Cerebellar nuclear complex (tissue), 1 donor: ENCODE results near the gene LRFN3.
"Not testable (repeated sequence)": the region's sequence is repeated elsewhere in the genome, so short reads cannot be mapped to it uniquely, and the experiment has no call there.

Source experiments
- DNase-seq, 2 experiments: peaks; one replicate each; lab custom pipeline; 2025; lab: John Stamatoyannopoulos, UW

Gene LRFN3

GRCh38 chr19:35905178-35905727 lies 30.9 kb upstream of the LRFN3 start:
- DNase-seq = no peak

DNA sequence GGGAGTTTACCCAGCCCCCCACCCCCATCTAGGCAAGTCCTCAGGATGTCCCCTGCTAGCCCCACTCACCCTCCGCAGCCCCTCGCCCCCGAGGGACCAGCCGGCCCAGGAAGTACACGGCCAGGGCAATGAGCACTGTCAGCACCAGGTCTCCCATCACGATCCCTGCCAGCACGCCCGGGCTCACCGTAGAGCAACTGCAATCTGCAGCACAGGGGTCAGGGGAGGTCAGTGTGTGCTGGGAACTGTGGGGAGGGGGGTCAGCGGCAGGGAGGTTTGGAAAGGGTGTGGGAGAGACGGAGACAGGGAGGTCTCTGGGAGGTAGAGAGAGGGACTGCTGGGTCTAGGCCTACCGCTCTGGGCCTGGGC lies 28.8 kb upstream of the LRFN3 start:
- DNase-seq = no peak

DNA sequence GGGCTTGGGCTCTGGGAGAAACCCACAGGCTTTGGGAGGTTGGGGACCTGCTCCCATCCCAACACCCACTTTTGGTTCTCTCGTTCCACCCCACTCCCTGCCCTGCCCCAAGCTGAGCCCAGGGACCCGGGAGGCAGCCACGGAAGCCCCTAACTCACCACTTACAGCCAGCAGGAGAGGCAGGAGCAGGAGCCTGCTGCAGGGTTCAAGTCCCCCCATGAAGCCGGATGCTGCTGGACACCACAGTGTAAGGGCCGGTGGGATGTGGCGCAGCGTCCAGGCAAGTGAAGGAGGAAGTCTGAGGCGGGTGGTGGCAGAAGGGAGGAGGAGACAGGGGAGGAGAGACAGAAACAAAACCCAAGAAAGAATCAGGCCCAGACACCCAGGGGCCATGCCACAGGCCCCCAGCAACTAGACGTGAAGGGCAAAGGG lies 28.1 kb upstream of the LRFN3 start, which contains the start of gene TYROBP:
TYROBP (minus strand) TSS at position 286 of the 432 bp plus-strand sequence; CDS start at position 219, 67 bp downstream.
- no peak for DNase-seq

DNA sequence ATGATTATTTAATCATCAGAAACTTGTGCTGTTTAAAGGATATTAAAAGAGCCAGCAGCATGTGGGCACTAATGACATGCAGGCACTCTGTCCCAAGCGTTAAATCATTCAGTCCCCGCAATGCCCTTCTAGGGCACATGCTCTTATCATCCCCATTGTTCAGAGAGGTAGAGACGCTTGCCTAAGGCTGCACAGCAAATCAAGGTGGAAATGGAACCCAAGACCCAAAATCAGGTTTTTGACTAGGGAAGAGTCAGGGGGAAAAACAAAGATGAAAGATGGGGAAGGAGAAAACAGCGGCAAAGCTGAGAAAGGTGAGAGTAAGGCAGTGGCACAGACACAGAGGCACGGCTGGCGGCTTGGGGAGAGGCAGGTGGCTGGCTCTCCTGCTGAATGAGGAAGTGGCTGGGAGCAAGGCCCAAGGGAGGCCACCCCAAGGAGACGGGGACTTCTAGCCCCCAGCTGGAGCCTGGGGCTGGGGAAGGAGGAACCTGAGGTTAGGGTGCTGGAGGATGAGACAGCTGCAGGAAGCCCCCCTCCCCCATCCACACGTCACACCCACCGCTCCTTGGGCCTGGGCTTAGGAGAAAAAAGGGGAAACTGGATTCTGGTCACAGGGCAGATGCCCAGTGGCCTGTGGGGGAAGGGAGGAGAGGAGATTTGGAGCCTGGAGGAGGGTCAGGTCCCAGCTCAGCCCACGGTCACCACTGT lies 27.0 kb upstream of the LRFN3 start:
- no peak for DNase-seq

DNA sequence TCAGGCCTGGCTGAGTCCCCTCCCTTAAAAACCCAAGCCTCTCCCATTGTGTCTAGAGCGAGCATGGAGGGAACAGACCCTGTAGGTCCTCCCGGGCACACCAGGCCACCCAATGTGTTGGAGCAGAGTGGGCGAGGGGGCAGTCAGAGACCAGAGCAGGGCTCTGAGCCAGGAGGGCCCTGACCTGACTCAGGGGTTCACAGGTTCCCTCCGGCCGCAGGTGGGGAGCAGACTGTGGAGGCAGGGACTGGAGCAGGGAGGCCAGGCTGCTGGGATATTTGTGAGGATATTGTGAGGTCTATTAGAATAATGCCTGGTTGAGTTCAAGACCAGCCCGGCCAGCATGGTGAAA lies 26.5 kb upstream of the LRFN3 start:
- DNase-seq = no peak

DNA sequence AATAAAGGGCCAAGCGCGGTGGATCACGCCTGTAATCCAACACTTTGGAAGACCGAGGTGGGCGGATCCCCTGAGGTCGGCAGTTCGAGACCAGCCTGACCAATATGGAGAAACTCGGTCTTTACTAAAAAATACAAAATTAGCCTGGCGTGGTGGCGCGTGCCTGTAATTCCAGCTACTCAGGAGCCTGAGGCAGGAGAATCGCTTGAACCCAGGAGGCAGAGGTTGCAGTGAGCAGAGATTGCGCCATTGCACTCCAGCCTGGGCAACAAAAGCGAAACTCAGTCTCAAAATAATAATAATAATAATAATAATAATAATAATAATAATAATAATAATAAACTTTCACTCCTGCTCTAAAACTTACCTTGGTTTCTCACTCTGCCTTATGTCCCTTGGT lies 25.8 kb upstream of the LRFN3 start:
- DNase-seq = not testable (repeated sequence)

- no peak for DNase-seq
Observed at GRCh38 chr19:35911173-35911572, 25.0 kb upstream of the LRFN3 start.

DNA sequence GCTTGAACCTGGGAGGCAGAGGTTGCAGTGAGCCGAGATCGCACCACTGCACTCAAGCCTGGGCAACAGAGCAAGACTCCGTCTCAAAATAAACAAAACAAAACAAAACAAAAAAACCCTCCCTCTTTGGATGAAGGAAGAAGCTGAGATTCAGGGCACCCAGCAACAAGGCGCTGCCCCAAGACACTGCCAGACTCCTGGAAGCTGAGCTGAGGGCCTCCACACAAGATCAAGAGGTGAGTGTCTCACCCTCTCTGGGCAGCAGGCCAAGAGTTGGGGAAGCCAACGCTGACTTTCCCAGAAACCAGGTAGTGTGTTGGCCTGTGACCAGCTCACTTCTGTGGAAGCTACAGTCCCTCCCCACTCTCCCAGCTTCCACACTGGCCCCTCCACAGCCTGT lies 24.4 kb upstream of the LRFN3 start:
- no peak for DNase-seq

GRCh38 chr19:35913589-35913988 lies 22.6 kb upstream of the LRFN3 start:
- no peak for DNase-seq

DNA sequence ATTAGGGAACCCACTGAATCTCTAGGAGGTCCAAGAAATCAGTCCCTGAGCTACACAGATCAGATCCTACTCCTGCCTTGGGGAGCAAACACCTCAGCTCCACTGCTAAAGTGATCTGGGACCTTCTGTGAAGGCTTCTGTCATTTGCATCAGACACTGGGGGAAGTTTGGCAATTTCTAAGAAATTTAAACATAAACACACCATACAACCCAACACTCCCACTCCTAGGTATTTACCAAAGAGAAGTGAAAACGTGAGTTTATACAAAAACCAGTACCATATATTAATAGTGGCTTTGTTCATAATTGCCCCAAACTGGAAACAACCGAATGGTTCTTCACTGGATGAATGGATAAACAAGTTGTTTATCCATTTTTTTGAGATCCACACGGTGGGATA lies 20.7 kb upstream of the LRFN3 start:
- DNase-seq = no peak

- DNase-seq = no peak
Observed at GRCh38 chr19:35919306-35919705, 16.9 kb upstream of the LRFN3 start.

- DNase-seq = no peak
Observed at GRCh38 chr19:35921012-35921411, 15.2 kb upstream of the LRFN3 start.

DNA sequence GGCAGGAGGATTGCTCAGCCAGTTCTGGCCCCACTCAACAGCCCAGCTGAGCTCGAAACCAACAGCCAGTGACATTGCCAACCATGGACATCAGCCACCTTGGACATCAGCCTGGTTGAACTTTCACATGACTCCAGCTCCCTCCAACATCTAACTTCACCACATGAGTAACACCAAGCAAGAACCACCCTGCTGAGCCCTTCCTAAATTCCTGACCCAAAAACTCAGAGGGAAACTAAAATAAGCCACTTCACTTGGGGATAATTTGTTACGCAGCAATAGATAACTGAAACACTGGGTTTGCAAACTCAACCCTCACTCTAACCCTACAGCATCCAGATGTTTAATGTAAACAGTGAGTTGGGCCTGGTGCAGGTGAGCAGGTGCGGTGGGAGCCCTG lies 10.7 kb upstream of the LRFN3 start:
- DNase-seq = no peak

- no peak for DNase-seq
Observed at GRCh38 chr19:35928507-35928906, 7.7 kb upstream of the LRFN3 start.

DNA sequence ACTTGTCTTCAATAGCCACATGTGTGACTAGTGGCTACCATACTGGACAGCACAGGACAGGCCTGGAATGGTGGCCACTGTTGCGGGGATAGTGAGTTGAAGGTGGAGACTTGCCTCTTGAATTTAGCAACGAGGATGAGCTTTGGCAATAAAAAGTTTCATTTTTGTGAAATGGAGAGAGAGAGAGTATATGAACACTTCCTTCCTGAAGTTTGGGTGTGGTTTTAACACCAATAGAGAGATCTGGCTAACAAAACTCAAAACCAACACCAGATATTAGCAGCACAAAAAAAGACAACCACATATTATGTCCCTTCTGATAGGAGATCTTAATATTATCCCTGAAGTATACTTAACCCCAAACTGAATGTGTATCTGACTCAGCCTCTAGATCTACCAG lies 6.3 kb upstream of the LRFN3 start:
- DNase-seq = no peak

DNA sequence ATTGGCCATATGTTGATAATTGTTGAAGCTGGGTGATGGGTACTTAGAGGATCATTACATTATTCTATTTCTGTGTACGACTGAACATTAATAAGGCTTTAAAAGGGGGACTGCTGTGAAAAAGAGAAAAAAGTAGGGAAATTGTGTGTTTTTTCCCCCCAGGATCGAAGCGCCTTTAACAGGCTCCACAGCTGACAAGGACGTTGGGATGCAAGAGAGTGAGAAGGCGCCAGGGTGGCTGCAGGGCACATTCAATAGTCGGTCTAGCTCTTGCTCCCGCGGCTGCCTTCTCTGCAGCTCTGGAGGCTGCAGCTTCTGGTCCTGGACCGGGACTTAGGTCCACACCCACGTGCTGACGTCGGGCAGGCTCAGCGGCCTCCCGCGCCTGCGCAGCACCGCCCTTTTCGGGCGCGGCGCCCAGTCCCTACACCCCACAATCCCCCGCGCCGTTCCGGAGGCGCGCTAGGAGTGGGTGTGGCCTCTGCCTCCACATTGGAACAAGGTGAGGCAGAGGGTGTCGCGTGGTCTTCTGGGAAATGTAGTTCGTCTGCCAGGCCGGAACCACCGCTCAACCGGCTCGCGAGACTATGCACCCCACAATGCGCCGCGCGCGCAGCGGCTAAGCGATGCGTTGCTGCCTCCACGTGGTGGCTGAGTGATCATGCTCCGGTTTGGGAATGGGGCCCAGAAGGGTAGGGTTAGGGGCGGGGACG lies 4.9 kb upstream of the LRFN3 start:
- peak; percentile 85 to 97 for DNase-seq

DNA sequence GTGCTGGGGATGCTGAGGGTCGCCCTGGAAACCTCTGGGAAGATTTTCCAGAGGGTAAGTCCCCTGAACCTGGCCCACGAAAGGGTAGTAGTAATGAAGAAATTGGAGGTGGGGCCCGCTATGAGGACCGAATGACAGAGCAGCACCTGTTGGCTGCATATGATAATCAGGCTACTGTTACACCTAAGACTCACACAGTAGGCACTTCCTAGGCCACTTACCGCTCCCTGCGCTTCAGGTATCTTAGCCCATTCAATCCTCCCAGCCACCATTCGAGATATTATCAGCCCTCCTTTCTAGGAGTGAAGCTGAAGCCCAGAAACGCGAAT lies 4.3 kb upstream of the LRFN3 start:
- no peak for DNase-seq

DNA sequence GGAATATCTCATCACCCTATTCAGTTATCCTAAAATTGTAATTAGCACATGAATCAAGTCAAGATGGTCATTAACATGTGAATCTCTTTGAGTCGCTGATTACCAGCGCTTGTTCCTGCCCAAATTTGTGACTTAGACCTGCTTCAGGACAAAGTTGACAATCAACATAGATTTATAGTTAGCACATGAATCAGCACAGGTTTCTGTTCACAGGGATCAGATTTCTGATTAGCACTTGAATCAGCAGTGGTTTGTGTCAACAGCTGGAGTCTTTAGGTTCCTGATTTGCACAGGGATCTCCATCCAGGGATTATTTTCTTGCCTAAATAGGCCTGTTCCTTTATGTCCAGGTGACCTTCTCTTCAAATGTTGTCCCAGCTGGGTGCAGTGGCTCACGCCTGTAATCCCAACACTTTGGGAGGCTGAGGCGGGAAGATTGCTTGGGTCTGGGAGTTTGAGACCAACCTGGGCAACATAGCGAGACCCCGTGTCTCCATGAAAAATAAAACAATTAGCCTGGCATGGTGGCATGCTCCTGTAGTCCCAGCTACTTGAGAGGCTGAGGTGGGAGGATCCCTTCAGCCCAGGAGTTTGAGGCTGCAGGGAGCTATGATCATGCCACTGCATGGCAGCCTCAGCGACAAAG lies 3.8 kb upstream of the LRFN3 start:
- no peak for DNase-seq

GRCh38 chr19:35936738-35937268 lies 629 bp downstream of the LRFN3 start:
- DNase-seq = no peak

- no peak for DNase-seq
Observed at GRCh38 chr19:35937345-35938281, 1.4 kb downstream of the LRFN3 start.
